SK-N-DZ (cell line): Measurements from ENCODE around the gene PTGER4. TPM values are rescaled to one million over a fixed set of nuclear protein-coding genes. Genes with fewer than 3 reads are reported as not detected.
"Not testable (repeated sequence)": the region's sequence is repeated elsewhere in the genome, so short reads cannot be mapped to it uniquely, and the experiment has no call there.

ENCODE experiments used
- DNase-seq: peaks from one replicate; pipeline ENCODE4 v3.0.0-alpha.2; 2015; ENCODE audit warnings: low spot score
- polyA plus RNA-seq, 2 experiments: library from polyadenylated mRNA; depleted of rRNA; stranded (reverse); fragments of >200 nt; gene quantifications; 2 replicates each; pipeline ENCODE4 v1.2.3, GENCODE V29; 2014

PTGER4 gene
- not detected in 2 replicates for polyA plus RNA-seq (2014; cell fraction: cytosol; rRNA removed)
- polyA plus RNA-seq (2014; cell fraction: nucleus; rRNA removed), result not detected in 2 replicates

DNA sequence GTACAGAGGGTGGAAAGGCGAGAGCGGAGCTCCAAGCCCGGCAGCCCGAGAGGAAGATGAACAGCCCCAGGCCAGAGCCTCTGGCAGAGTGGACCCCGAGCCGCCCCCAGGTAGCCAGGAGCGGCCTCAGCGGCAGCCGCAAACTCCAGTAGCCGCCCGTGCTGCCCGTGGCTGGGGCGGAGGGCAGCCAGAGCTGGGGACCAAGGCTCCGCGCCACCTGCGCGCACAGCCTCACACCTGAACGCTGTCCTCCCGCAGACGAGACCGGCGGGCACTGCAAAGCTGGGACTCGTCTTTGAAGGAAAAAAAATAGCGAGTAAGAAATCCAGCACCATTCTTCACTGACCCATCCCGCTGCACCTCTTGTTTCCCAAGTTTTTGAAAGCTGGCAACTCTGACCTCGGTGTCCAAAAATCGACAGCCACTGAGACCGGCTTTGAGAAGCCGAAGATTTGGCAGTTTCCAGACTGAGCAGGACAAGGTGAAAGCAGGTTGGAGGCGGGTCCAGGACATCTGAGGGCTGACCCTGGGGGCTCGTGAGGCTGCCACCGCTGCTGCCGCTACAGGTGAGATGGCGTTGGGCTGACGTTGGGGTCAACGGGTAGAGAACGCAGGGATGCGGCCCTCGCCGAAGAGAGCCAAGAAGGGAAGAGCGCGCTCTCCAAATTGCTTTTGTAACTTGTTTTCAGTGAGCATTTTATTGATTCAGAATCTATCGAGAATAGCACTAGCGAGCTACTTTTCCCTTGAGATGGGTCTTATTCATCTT, at the start of gene PTGER4:
Gene PTGER4 (plus strand): TSS at position 3 of the 769 bp plus-strand sequence. CDS start 1,079 bp downstream, outside the sequence.
- DNase-seq, result no peak

DNA sequence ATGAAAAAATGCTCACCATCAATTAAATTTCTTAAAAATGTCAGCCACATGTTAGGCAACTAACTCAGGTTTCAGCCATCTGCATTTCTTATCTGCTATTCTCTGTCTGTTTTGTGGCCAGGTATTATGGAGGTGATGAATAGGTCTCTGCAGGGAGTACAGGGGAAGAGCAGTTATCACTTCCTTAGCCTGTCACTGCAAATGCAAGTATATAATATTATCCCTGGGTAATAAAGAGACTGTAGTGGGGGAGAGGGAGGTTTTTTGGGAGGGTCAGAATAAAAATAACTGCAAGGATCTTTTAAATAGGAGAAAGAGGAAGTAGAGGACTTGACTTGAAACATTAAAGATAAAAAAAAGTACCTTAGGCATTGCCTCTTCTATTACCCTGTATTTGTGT, 49.6 kb upstream of the PTGER4 start:
- DNase-seq, result no peak

DNA sequence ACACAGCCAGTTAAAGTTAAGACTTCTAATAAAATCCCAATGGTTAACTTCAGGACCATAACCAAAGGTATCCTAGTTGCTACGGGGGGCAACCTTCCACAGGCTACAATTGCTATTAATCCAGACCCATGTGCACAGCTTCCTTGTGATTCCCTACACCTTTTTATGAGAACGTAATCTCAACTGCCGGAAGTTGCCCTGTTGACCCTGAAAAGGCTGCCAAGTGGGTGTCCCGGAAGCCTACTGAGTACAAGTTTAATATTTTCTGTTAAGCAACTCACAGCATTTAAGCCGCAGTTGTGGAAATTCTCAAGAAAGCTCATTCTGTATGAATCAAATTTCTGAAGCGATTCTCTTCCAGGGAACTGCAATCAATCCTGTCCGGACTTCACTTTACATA, 48.5 kb upstream of the PTGER4 start:
- no peak for DNase-seq

DNA sequence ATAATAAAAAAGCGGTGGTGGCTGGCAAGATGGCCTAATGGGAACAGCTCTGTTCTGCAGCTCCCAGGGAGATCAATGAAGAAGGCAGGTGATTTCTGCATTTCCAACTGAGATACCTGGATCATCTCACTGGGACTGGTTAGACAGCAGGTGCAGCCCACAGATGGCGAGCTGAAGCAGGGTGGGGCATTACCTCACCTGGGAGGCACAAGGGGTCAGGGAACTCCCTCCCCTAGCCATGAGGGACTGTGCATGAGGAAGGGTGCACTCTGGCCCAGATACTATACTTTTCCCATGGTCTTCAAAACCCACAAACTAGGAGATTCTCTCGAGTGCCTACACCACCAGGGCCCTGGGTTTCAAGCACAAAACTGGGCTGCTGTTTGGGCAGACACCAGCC, 45.6 kb upstream of the PTGER4 start:
- no peak for DNase-seq

DNA sequence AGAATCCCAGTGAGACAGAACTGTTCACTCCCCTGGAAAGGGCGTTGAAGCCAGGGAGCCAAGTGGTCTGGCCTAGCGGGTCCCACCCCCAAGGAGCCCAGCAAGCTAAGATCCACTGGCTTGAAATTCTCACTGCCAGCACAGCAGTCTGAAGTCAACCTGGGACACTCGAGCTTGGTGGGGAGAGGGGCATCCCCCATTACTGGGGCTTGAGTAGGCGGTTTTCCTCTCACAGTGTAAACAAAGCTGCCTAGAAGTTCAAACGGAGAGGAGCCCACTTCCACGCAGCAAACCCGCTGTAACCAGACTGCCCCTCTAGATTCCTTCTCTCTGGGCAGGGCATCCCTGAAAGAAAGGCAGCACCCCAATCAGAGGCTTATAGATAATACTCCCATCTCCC, 45.1 kb upstream of the PTGER4 start:
- DNase-seq, result no peak

DNA sequence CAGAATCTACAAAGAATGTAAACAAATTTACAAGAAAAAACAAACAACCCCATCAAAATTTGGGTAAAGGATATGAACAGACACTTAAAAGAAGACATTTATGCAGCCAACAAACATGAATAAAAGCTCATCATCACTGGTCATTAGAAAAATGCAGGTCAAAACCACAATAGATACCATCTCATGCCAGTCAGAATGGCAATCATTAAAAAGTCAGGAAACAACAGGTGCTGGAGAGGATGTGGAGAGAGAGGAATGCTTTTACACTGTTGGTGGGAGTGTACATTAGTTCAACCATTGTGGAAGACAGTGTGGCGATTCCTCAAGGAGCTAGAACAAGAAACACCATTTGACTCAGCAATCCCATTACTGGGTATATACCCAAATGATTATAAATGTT, 40.2 kb upstream of the PTGER4 start:
- DNase-seq, result not testable (repeated sequence)

DNA sequence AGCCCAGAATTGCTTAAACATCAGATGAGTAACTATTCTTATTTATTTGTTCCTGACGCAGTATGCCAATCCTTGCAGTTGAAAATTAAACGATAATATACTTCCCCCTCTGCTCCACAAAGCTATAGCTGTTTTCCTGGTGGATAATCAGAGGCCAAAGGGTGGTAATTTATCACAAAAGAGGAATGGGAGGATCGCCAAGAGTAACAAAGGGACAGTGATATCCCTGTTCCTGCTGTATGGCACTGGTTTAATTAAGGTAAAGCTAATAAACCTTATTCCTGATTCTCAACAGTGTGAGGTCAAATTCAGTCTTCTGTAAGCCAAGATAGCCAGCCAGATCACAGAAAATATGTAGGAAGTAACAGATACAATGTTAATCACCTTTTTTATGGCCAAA, 33.4 kb upstream of the PTGER4 start:
- DNase-seq, result no peak

DNA sequence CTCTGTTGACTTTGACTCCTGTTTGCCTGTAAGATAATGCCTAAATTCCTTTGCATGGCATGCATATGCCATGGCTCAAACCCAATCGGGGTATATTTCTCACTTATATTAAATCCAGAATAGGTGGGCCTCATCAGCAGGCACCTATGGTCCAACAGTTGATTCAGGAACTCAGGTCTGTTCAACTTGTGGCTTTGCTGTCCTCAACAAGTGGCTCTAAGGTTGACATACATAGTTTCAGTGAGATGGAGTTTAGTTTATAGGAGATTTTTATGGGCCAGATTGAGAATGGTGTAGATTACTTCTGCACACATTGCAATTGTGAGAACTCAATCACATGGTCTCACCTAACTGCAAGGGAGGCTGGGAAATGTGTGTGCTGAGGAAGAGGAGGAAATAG, 31.6 kb upstream of the PTGER4 start:
- no peak for DNase-seq

DNA sequence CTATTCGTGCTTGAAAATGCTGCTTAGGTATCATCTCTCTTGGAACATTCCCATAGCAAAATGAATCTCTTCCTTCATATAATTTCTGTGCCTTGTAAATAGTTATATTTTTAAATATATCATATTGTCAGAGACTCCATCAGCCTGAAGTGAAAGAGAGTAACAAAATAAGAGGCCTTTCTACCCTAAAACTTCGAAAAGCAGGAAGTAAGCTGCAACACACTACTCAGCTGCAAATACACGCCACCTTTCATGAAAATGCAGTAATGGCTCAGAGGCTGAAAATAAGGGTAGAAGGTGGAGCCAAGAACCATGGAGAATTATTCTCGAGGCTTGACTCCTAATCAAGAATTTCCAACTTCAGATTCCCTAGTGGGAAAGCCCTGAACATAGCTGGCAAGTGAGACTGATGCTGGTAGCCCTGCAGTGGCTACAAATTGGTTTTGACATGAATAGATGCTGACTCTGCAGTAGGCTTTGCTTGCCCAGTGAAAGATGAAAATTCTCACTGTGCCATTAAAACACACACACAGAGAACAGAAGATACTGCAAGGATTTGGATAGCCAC, 30.2 kb upstream of the PTGER4 start:
- no peak for DNase-seq

DNA sequence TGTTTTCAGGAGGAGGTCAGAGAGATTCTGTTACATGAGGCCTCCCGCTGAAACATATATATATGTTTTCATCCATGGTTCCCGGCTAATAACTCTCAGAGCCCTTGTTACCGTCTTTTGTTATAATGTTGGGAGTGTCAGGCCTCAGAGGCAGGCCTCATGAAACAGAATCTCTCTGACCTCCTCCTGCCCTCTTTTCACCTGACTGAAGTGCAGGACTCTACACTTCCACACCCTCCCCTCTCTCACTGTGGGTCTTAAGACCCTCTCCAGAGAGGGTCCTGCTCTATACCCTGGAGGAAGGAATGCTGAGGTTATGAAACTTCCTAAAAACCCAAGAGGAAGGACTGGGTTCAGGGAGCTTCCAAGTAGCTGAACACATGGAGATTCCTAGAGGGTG, 28.5 kb upstream of the PTGER4 start:
- DNase-seq, result no peak

DNA sequence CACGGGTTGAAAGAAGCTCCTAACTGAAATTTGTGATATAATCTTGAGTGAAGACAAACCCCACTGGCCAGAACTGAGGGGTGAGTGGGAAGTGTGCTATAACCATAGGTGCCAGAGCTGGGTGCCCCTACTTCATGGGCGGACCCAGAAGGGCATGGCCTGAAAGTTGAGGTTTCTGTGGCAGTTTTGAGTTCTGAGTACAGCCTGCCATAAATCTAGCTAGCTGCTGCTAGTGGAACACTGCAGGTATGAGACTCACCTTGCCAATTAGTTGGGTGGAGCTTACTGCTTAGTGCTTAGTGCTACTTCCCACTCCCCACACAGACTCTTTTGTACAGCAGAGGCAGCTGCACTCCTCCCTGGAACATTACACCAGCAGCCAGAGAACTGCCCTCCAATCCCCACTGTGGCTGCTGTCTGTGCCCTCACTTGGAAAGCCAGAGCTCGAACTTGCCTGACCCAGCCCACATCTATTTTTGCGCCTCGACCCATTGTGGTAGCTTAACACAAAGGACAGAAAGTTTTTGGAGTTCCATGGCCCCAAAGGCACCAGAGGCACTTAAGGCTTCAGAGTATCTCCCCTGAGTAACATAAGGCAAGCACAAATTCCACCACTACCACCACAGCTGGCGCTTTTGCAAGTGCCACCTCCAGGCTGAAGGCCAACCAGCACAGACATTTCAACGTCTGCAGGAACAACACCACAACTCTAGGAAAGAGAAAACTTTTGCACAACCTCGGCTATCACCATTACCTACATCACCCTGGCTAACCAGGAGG, 27.1 kb upstream of the PTGER4 start:
- DNase-seq, result no peak

DNA sequence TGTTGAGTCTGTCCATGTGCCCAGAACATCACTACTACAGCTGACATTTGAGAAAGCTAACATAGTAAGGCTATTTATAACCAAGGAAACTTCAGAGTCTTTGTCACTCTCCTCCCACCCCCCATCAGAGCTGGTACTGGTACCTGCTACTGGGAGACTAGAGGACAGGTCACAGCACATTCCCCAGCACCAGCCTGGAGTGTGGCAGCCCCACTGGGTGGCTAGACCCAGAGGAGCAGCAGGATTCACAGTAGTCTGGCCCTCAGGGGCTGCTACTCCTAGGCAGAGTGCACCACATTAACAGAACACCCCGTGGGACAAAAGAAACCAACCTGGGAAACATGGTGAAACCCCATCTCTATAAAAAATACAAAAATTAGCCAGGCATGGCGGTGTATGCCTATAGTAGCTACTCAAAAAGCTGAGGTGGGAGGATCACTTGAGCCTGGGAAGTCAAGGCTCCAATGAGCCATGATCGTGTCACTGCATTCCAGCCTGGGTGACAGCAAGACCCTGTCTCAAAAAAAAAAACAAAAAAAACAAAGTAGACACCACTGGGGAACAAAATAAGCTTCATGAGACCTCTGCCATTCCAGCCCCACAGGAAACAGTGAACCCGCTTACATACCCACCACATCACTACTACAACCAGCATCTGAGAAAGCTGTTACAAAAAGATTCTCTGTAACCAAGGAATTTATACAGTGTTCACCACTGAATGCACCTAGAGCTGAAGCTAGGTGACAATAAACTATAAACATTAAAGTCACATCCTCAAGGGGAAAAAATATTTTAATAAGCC, 26.3 kb upstream of the PTGER4 start:
- no peak for DNase-seq

DNA sequence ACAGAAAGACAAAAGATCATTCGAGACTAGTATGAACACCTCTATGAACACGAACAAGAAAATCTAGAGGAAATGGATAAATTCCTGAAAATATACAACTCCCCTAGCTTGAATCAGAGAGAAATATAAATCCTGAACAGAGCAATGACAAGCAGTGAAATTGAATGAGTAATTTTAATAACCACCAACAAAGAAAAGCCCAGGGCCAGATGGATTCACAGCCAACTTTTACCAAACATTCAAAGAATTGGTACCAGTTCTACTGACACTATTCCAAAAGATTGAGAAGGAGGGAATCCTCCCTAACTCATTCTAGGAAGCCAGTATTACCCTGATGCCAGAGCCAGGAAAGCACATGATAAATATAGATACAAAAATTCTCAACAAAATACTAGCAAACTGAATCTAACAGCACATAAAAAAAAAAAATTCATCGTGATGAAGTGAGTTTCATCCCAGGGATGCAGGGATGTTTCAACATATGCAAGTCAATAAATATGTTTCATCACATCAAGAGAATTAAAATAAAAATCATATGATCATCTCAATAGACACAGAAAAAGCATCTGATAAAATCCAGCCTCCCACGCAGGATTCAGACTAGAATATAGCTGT, 25.2 kb upstream of the PTGER4 start:
- DNase-seq, result no peak

DNA sequence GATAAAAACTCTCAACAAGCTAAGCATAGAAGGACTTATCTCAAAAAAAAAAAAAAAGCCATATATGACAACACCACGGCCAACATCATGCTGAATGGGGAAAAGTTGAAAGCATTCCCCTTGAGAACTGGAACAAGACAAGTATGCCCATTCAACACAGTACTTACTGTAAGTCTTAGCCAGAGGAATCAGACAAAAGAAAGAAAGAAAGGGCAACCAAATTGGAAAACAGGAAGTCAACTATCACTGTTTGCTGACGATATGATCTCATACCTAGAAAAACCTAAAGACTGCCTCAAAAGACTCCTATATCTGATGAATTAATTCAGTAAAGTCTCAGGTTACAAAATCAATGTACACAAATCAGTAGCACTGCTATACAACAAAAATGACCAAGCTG, 24.6 kb upstream of the PTGER4 start:
- DNase-seq, result no peak

DNA sequence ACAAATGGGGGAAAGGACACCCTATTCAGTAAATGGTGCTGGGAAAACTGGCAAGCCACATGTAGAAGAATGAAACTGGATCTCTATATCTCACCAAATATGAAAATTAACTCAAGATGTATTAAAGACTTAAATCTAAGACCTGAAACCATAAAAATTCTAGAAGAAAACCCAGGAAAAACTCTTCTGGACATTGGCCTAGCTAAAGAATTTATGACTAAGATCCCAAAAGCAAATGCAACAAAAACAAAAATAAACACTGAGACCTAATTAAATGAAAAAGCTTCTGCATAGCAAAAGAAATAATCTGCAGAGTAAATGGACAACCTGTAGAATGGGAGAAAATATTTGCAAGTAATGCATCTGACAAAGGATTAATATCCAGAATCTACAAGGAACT, 23.6 kb upstream of the PTGER4 start:
- DNase-seq, result not testable (repeated sequence)

DNA sequence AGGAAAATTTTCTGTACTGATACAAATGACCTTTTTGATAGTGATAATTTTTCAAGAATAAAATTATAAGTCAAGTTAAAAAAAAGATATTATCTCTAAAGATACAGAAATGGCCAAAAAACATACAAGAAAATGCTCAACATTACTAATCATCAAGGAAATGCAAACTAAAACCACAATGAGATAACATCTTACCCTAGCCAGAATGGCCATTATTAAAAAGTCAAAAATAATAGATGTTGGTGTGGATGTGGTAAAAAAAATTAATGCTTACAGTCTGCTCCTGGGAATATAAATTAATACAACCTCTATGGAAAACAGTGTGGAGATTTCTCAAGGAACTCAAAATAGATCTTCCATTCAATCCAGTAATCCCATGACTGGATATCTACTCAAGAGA, 22.9 kb upstream of the PTGER4 start:
- DNase-seq, result no peak

DNA sequence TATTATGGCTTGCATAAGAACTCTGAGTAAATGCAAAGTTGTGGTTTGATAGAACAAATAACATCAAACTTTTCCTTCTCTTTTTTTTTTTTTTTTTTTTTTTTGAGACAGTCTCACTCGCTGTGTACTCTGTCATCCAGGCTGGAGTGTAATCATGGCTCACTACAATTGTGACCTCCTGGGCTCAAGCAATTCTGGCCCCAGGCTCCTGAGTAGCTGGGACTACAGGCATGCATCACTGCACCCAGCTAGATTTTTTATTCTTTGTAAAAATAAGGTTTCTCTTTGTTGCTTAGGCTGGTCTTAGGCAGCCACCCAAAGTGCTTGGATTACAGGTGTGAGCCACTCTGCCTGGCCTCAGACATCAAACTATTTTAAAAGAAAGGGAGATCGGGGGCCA, 19.0 kb upstream of the PTGER4 start:
- no peak for DNase-seq

DNA sequence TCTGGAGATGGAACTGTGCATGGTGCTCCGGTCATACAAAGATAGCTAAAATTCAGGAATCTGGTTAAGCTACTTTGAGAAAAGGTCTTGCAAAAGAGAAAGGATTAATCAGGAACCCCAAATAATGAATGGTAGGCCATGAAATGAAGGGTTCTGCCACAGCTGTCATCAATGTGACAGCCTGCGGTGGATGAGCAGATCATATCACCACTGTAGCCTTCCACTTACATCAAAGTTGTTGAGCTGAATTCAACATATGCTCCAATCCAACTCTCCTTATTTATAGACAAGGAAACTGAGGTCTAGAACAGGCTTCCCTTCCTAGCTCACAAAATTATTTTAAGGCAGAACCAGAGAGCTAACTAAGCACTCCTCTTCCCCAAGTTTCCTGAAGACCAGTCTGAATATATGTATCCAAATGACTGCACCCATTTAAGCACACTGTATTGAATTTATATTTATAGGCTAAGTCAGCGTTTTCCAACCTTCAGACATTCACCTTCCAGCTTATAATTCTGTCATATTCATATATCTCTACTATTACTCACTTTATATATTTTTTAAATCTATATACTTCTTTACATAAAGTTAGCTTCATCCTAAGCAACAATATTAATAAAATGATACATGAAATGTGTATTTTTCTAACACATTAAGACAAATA, 13.9 kb upstream of the PTGER4 start:
- no peak for DNase-seq

DNA sequence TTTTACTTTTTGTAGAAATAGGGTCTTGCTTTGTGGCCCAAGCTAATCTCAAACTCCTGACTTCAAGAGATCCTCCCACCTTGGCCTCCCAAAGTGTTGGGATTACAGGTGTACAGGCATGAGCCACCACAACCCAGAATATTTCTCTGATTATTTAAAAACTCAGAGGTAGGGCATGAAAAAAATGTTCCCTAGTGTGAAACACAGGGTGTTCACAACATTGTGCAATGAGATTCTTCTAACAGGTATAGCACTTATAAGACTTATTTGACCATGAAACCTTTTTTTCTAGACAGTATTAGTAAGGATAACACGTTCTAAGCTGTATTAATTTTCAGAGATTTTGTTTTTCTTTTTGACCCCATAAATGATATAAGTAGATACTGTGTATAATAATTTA, 13.1 kb upstream of the PTGER4 start:
- no peak for DNase-seq

DNA sequence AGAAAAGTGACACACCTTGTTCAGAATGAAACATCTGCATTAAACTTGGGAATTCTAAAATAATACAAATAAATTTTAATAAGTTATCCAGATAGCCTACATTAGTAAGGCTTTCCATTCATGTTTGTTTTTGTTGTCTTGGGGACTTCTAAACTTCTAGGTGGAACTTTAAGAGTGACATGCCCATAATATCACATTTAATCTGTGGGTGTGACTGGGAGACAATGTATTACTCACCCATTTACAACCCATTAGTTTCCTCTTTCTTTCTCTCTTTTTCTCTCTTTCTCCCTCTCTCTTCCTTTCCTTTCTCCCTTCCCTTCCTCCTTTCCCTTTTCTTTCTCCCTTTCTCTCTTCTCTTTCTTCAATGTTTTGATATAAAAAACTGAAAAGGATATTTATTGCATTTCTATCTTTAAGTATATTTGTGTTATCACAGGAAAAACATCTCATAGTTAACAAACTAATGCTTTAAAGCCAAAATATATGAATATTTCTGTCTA, 12.5 kb upstream of the PTGER4 start:
- DNase-seq, result no peak
